Subcutaneous adipose tissue (tissue), 4 donors: ENCODE results near the gene PACS2. TPM values are rescaled to one million over a fixed set of nuclear protein-coding genes. Genes with fewer than 3 reads are reported as not detected.

Experiments used
- CTCF ChIP-seq: fragments of 450-650 bp; IDR thresholded peaks from one replicate; pipeline ENCODE4 v1.5.1; 2016; ENCODE audit warnings: low read depth, mild to moderate bottlenecking, control low read depth, antibody characterized with exemption, moderate library complexity
- total RNA-seq, 4 donors: library from RNA; depleted of rRNA; stranded (reverse); fragments of >200 nt; gene quantifications; one replicate each; pipeline ENCODE4 v1.1.0, GENCODE V29; 2016

Gene PACS2
- total RNA-seq, 4 donors from 2014 or later: 37.2 to 124 (median 57.8) TPM

- TF ChIP-seq CTCF: no peak
These were observed 76.4 kb downstream of the PACS2 start for GRCh38 chr14:105390849-105391500.

GRCh38 chr14:105391541-105391940, 77.0 kb downstream of the PACS2 start:
- TF ChIP-seq CTCF: no peak

- TF ChIP-seq CTCF: no peak
These were observed 77.9 kb downstream of the PACS2 start for GRCh38 chr14:105392131-105393090.

- no peak for TF ChIP-seq CTCF
These were observed 78.6 kb downstream of the PACS2 start for GRCh38 chr14:105393151-105393550.

- TF ChIP-seq CTCF: no peak
These were observed 80.4 kb downstream of the PACS2 start for GRCh38 chr14:105394714-105395537.

- no peak for TF ChIP-seq CTCF
These were observed 80.9 kb downstream of the PACS2 start for GRCh38 chr14:105395538-105395854.
